Skin of body (tissue), 2 donors: ENCODE measurements around the gene PIGC. TPM values are rescaled to one million over a fixed set of nuclear protein-coding genes. Genes with fewer than 3 reads are reported as not detected.
"Not testable (repeated sequence)": the region's sequence is repeated elsewhere in the genome, so short reads cannot be mapped to it uniquely, and the experiment has no call there.

Source experiments
- DNase-seq: peaks from one replicate; lab custom pipeline; 2025; lab: John Stamatoyannopoulos, UW
- total RNA-seq: library from RNA; depleted of rRNA; stranded (reverse); fragments of >200 nt; gene quantifications from one replicate; pipeline ENCODE4 v1.2.3, GENCODE V29; 2014

PIGC gene
- total RNA-seq, 1 donor from 2014 or later = 29.6 TPM

GRCh38 chr1:172466795-172467407 lies 23.0 kb upstream of the PIGC start:
- no peak for DNase-seq

- no peak for DNase-seq
Observed at GRCh38 chr1:172465617-172466016, 21.7 kb upstream of the PIGC start.

GRCh38 chr1:172460887-172461315 lies 17.0 kb upstream of the PIGC start:
- no peak for DNase-seq

- DNase-seq = no peak
Observed at GRCh38 chr1:172460177-172460576, 16.3 kb upstream of the PIGC start.

GRCh38 chr1:172457479-172458130 lies 13.7 kb upstream of the PIGC start:
- DNase-seq = no peak

GRCh38 chr1:172456344-172456769 lies 12.5 kb upstream of the PIGC start:
- DNase-seq = no peak

GRCh38 chr1:172455451-172455850 lies 11.6 kb upstream of the PIGC start:
- no peak for DNase-seq

GRCh38 chr1:172453607-172454006 lies 9.7 kb upstream of the PIGC start:
- DNase-seq = no peak

- no peak for DNase-seq
Observed at GRCh38 chr1:172453153-172453545, 9.3 kb upstream of the PIGC start.

GRCh38 chr1:172452536-172453152 lies 8.8 kb upstream of the PIGC start:
- no peak for DNase-seq

GRCh38 chr1:172451002-172451443 lies 7.2 kb upstream of the PIGC start:
- DNase-seq = no peak

GRCh38 chr1:172450524-172450885 lies 6.6 kb upstream of the PIGC start:
- DNase-seq = no peak

- no peak for DNase-seq
Observed at GRCh38 chr1:172449585-172450523, 6.0 kb upstream of the PIGC start.

- no peak for DNase-seq
Observed at GRCh38 chr1:172448995-172449584, 5.2 kb upstream of the PIGC start.

- no peak for DNase-seq
Observed at GRCh38 chr1:172447641-172448040, 3.8 kb upstream of the PIGC start.

GRCh38 chr1:172446547-172446946 lies 2.7 kb upstream of the PIGC start:
- no peak for DNase-seq

GRCh38 chr1:172442843-172443565 lies 865 bp downstream of the PIGC start:
- DNase-seq = no peak

GRCh38 chr1:172442404-172442803 lies 1.5 kb downstream of the PIGC start:
- DNase-seq = no peak

- not testable (repeated sequence) for DNase-seq
Observed at GRCh38 chr1:172437183-172437582, 6.7 kb downstream of the PIGC start.

GRCh38 chr1:172431721-172432192 lies 12.1 kb downstream of the PIGC start:
- no peak for DNase-seq

GRCh38 chr1:172431204-172431603 lies 12.7 kb downstream of the PIGC start:
- DNase-seq = no peak
